Mucosa of descending colon (tissue), 3 donors: Measurements from ENCODE around the gene ETV2. TPM values are rescaled to one million over a fixed set of nuclear protein-coding genes. Genes with fewer than 3 reads are reported as not detected.

Source experiments
- ATAC-seq: fragments of 200-7000 bp; cut with Tn5 transposase; one replicate; pipeline ENCODE4 v1.9.1; 2020; ENCODE audit warnings: mild to moderate bottlenecking, moderate library complexity
- DNase-seq, 3 donors: peaks; one replicate each; pipeline ENCODE4 v3.0.0-alpha.2; 2020
- H3K36me3 ChIP-seq: fragments of 200-600 bp; one replicate; pipeline ENCODE4 v1.8.0; 2021; ENCODE audit warnings: low read depth, mild to moderate bottlenecking
- H3K4me1 ChIP-seq: fragments of 200-600 bp; one replicate; pipeline ENCODE4 v1.8.0; 2021; ENCODE audit warnings: low read depth, mild to moderate bottlenecking
- H3K4me3 ChIP-seq: fragments of 200-600 bp; one replicate; pipeline ENCODE4 v1.8.0; 2021; ENCODE audit warnings: mild to moderate bottlenecking
- H3K9me3 ChIP-seq: fragments of 200-600 bp; one replicate; pipeline ENCODE4 v1.8.0; 2021; ENCODE audit warnings: mild to moderate bottlenecking
- CTCF ChIP-seq: fragments of 200-600 bp; IDR thresholded peaks from one replicate; pipeline ENCODE4 v1.8.0; 2022; ENCODE audit warnings: antibody characterized with exemption, mild to moderate bottlenecking
- intact Hi-C, 2 donors: fragments of 100-400 bp; cut with DNase I in 1 of 2; cut with micrococcal nuclease in 1 of 2; formaldehyde crosslinking; loops; one replicate each; pipeline versions ENCODE4 v1.11.0 to v1.11.1; 2022; cut with DNase I, micrococcal nuclease
- total RNA-seq, 3 donors: library from RNA; stranded (reverse); fragmentation: NEBNext Ultra II Directional in 2 of 3; extraction: Animal tissue kit (Norgen Biotek cat#: 25700) in 2 of 3; gene quantifications; one replicate each; pipeline versions ENCODE4 v1.2.1 to v1.2.4, GENCODE V29; 2021 to 2023
- donor health status: DM: no; HTN: no; CAD: no; lungs with moderate emphysema.
- donor health status: DM: no; HTN: no; CAD: no.
- donor health status: DM: no; HTN: yes; CAD: no.

Gene ETV2
- total RNA-seq, 3 donors from 2014 or later, result 0.76 to 2.0 (median 1.1) TPM

- Histone ChIP-seq H3K4me1 (peaks cover 17% of the 10 kb centered on the region), H3K9me3 (no peaks in the 10 kb centered on the region), H3K36me3 (no peaks in the 10 kb centered on the region), H3K4me3 (peak overlapping the region; percentile 30)
- no peak for TF ChIP-seq CTCF
- DNase-seq, result peak in 2 of 3 donors; percentile 39 to 67
- intact Hi-C loops, result no loop called here
- ATAC-seq, result no peak
Observed at GRCh38 chr19:35642798-35643254, 1.3 kb downstream of the ETV2 start.

- intact Hi-C loops, result no loop called here
- Histone ChIP-seq H3K9me3 (no peaks in the 10 kb centered on the region), H3K36me3 (no peaks in the 10 kb centered on the region), H3K4me3 (peak overlapping the region; percentile 30), H3K4me1 (peaks cover 19% of the 10 kb centered on the region)
- TF ChIP-seq CTCF, result no peak
- DNase-seq (peak; percentile 87 to 93 (median 92)), ATAC-seq (peak; percentile 75)
Observed at GRCh38 chr19:35643255-35644205, 2.0 kb downstream of the ETV2 start.

GRCh38 chr19:35644206-35644986 is 2.9 kb downstream of the ETV2 start:
- Histone ChIP-seq H3K4me1 (peaks cover 27% of the 10 kb centered on the region), H3K9me3 (no peaks in the 10 kb centered on the region), H3K36me3 (no peaks in the 10 kb centered on the region), H3K4me3 (peak overlapping the region; percentile 30)
- DNase-seq (peak; percentile 96 to 99 (median 97)), ATAC-seq (peak; percentile 84)
- intact Hi-C loops, result no loop called here
- TF ChIP-seq CTCF, result no peak

GRCh38 chr19:35644987-35645679 is 3.6 kb downstream of the ETV2 start:
- Histone ChIP-seq H3K4me1 (peaks cover 31% of the 10 kb centered on the region), H3K9me3 (no peaks in the 10 kb centered on the region), H3K4me3 (peak overlapping the region; percentile 30), H3K36me3 (no peaks in the 10 kb centered on the region)
- no peak for TF ChIP-seq CTCF
- DNase-seq, result peak; percentile 88 to 90 (median 89)
- intact Hi-C loops, result loop anchor here in 1 of 2 donors (5.0 kb wide), 1 partner anchor 398 kb away; the partner anchor contains the start of gene LSR
- ATAC-seq, result peak; percentile 20
